ENCODE measurements around the gene AMH. TPM values are rescaled to one million over a fixed set of nuclear protein-coding genes. Genes with fewer than 3 reads are reported as not detected.
"Not testable (repeated sequence)": the region's sequence is repeated elsewhere in the genome, so short reads cannot be mapped to it uniquely, and the experiment has no call there.

AMH gene
- total RNA-seq, 1 donor from 2014 or later, result 6.1 TPM

DNA sequence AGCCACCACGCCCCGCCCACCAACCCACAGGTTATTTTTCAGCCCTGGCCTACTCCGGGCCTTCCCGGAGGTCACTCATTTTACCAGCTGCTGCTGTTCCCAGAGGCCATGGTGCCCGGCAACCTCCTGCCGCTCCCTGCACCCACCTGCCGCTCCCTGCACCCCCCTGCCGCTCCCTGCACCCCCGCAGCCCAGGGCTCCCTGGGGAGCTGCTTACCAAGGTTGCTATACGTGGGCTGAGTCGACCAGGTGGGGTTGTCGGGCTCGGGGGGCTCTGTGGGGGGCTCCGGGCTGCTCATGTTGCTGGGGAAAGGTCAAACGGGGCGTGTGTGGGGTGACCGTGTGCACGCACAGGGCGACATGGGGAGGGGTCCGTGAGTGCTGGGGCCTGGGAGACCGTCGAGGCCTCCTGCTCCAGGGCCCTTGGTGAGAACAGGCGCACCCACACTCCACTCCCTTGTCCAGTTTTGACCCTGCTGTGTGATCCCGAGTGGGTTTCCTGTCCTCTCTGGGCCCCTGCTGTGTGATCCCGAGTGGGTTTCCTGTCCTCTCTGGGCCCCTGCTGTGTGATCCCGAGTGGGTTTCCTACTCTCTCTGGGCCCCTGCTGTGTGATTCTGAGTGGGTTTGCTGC lies 31.6 kb downstream of the AMH start:
- no peaks in the 10 kb centered on the region for H3K27me3 ChIP-seq
- TF ChIP-seq, protein P1, sequence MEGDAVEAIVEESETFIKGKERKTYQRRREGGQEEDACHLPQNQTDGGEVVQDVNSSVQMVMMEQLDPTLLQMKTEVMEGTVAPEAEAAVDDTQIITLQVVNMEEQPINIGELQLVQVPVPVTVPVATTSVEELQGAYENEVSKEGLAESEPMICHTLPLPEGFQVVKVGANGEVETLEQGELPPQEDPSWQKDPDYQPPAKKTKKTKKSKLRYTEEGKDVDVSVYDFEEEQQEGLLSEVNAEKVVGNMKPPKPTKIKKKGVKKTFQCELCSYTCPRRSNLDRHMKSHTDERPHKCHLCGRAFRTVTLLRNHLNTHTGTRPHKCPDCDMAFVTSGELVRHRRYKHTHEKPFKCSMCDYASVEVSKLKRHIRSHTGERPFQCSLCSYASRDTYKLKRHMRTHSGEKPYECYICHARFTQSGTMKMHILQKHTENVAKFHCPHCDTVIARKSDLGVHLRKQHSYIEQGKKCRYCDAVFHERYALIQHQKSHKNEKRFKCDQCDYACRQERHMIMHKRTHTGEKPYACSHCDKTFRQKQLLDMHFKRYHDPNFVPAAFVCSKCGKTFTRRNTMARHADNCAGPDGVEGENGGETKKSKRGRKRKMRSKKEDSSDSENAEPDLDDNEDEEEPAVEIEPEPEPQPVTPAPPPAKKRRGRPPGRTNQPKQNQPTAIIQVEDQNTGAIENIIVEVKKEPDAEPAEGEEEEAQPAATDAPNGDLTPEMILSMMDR (IDR thresholded peaks at IDR 0.05), result no peak
- ATAC-seq (no peak), DNase-seq (no peak)
- no peak overlapping the region for H3K27ac ChIP-seq
- peaks cover 11% of the 10 kb centered on the region for H3K4me1 ChIP-seq
- no peaks in the 10 kb centered on the region for H3K36me3 ChIP-seq
- no peaks in the 10 kb centered on the region for H3K9me3 ChIP-seq
- H3K4me3 ChIP-seq, result no peak overlapping the region
- intact Hi-C loops (cut with DNase I), result no loop called here

DNA sequence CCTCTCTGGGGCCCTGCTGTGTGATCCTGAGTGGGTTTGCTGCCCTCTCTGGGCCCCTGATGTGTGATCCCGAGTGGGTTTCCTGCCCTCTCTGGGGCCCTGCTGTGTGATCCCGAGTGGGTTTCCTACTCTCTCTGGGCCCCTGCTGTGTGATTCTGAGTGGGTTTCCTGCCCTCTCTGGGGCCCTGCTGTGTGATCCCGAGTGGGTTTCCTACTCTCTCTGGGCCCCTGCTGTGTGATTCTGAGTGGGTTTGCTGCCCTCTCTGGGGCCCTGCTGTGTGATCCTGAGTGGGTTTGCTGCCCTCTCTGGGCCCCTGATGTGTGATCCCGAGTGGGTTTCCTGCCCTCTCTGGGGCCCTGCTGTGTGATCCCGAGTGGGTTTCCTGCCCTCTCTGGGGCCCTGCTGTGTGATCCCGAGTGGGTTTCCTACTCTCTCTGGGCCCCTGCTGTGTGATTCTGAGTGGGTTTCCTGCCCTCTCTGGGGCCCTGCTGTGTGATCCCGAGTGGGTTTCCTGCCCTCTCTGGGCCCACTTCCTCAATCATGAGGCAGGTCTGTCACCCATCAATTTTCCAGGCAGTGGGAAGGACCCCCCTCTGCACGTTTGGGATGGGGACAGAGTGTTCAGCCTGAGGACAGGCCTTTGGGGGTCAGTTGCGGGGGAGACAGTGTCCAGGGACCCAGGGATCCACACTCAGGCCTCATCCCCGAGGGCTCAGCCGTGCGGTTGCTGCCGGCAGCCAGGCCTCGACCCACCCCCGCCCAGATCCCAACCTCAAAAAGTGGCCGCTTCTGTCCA lies 32.3 kb downstream of the AMH start:
- ATAC-seq, result peak; percentile 34
- intact Hi-C loops (cut with DNase I); H3K27me3 ChIP-seq; H3K9me3 ChIP-seq; H3K36me3 ChIP-seq; DNase-seq: not testable (repeated sequence)
- Histone ChIP-seq H3K27ac (peak overlapping the region; percentile 78), H3K4me1 (peaks cover 11% of the 10 kb centered on the region), H3K4me3 (peak overlapping the region; percentile 51)

DNA sequence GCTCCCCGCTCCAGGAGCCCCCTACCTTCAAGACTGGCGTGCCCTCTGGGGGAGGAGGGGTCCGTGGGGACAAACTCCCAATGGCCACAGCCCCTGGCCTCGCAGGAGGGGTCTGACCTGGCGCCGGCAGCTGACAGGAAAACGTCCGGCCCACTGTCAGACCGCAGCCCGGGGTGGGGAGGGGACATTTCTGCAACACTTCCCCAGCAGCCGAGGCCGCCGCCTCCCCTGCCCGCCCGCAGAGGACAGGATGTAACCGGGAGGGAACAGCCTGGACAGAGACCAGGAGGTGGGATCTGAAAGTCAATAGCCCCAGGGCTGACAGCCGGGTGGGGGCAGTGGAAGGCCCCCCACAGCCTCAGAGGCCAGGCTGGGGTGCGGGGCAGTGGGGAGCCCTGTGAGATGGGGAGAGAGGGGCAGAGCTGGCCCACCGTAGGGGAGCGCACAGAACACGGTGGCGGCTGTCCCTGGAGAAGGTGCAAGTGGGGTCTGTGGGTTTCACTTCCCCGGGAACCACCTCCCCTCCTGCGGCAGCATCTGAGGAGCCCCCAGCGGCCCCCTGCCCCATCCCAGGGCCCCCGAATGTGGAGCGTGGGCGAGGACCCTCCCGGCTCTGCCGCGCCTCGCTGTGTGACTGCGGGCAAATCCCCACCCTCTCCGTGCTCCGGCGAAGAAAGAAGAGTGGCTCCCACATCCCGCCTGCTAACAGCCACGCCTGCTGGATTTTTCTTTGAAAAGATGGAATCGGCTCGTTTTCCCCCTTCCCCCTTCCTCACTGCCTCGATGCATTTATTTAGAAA lies 33.1 kb downstream of the AMH start, which contains the start of gene PEAK3:
Gene PEAK3 (minus strand): TSS at position 114 of the 800 bp plus-strand sequence. CDS start 1,244 bp downstream, outside the sequence.
- peak; percentile 92 for DNase-seq
- Histone ChIP-seq H3K9me3 (no peaks in the 10 kb centered on the region), H3K4me3 (peak within 1 kb of the TSS; percentile 51), H3K36me3 (no peaks in the 10 kb centered on the region), H3K27me3 (no peaks in the 10 kb centered on the region), H3K4me1 (peaks cover 11% of the 10 kb centered on the region), H3K27ac (peak within 1 kb of the TSS; percentile 78)
- intact Hi-C loops (cut with DNase I), result no loop called here
- ATAC-seq, result peak; percentile 93
- TF ChIP-seq, protein P1 (IDR thresholded peaks at IDR 0.05), result no peak

DNA sequence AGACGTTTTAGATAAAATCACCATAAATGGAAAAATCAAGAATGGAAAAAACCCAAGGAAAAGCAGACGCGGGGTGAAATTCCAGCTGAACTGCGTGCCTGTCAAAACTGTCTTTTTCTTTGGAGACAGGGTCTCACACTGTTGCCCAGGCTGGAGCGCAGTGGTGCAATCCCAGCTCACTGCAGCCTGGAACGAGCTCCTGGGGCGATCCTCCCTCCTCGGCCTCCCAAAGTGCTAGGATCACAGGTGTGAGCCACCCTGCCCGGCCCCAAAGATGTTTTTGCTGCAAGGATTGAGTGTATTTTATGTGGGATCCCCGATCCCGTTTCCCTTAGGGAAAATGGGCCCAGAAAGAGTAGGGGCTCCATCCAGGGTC lies 33.7 kb downstream of the AMH start:
- Histone ChIP-seq H3K9me3 (no peaks in the 10 kb centered on the region), H3K4me3 (no peak overlapping the region), H3K27ac (no peak overlapping the region), H3K36me3 (no peaks in the 10 kb centered on the region), H3K27me3 (no peaks in the 10 kb centered on the region), H3K4me1 (peaks cover 11% of the 10 kb centered on the region)
- ATAC-seq (no peak), DNase-seq (no peak)
- TF ChIP-seq, protein P1 (IDR thresholded peaks at IDR 0.05), result no peak
- intact Hi-C loops (cut with DNase I), result no loop called here

DNA sequence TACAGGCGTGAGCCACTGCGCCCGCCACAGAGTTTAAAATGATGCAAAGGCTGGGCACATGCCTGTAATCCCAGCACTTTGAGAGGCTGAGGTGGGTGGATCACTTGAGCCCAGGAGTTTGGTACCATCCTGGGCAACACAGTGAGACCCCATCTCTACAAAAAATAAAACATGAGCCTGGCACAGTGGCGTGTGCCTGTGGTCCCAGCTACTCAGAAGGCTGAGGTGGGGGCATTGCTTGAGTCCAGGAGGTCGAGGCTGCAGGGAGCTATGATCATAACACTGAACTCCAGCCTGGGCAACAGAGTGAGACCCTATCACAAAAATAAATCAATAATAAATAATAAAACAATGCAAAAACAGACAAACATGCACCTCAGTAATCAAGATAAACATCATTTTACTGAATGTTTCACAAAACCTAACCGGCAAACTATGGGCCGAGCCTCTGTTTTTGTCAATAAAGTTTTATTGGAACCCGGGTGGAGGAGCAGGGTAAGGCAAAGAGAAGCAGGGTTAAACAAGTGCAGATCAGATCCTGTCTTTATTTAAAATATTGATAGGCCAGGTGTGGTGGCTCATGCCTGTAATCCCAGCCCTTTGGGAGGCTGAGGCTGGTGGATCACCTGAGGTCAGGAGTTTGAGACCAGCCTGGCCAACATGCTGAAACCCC lies 34.8 kb downstream of the AMH start:
- H3K4me3 ChIP-seq, result no peak overlapping the region
- H3K4me1 ChIP-seq, result peaks cover 11% of the 10 kb centered on the region
- intact Hi-C loops (cut with DNase I), result no loop called here
- ATAC-seq (no peak), DNase-seq (no peak)
- H3K36me3 ChIP-seq, result no peaks in the 10 kb centered on the region
- TF ChIP-seq, protein P1 (IDR thresholded peaks at IDR 0.05), result no peak
- H3K27me3 ChIP-seq, result peaks cover 7% of the 10 kb centered on the region
- no peak overlapping the region for H3K27ac ChIP-seq
- H3K9me3 ChIP-seq, result no peaks in the 10 kb centered on the region

Data from upper lobe of right lung (tissue), 1 donor.